GM21423 (cell line): Measurements from ENCODE around the gene SMKR1.
"Not testable (repeated sequence)": the region's sequence is repeated elsewhere in the genome, so short reads cannot be mapped to it uniquely, and the experiment has no call there.

Experiments used
- ATAC-seq: cut with Tn5 transposase; IDR thresholded peaks from one replicate; pipeline ENCODE4 v1.9.1; 2021; ENCODE audit warnings: mild to moderate bottlenecking, moderate library complexity; ENCODE audit not compliant: unreplicated experiment

SMKR1 gene

GRCh38 chr7:129501760-129502707 is at the start of gene SMKR1:
TSS of gene SMKR1 (plus strand) at chr7:129502531. CDS start at chr7:129502825, 294 bp downstream.
- ATAC-seq = peak; percentile 94

- no peak for ATAC-seq
Observed at GRCh38 chr7:129452589-129453231, 49.6 kb upstream of the SMKR1 start.

- ATAC-seq = no peak
Observed at GRCh38 chr7:129453510-129454248, 48.7 kb upstream of the SMKR1 start.

- no peak for ATAC-seq
Observed at GRCh38 chr7:129454249-129454551, 48.1 kb upstream of the SMKR1 start.

GRCh38 chr7:129456421-129456820 is 45.9 kb upstream of the SMKR1 start:
- no peak for ATAC-seq

GRCh38 chr7:129457101-129457500 is 45.2 kb upstream of the SMKR1 start:
- no peak for ATAC-seq

GRCh38 chr7:129458171-129458570 is 44.2 kb upstream of the SMKR1 start:
- ATAC-seq = no peak

- ATAC-seq = no peak
Observed at GRCh38 chr7:129461809-129462208, 40.5 kb upstream of the SMKR1 start.

- ATAC-seq = no peak
Observed at GRCh38 chr7:129462420-129462819, 39.9 kb upstream of the SMKR1 start.

- no peak for ATAC-seq
Observed at GRCh38 chr7:129464194-129464593, 38.1 kb upstream of the SMKR1 start.

- ATAC-seq = no peak
Observed at GRCh38 chr7:129465080-129465479, 37.3 kb upstream of the SMKR1 start.

GRCh38 chr7:129466796-129467195 is 35.5 kb upstream of the SMKR1 start:
- no peak for ATAC-seq

- no peak for ATAC-seq
Observed at GRCh38 chr7:129468087-129468486, 34.2 kb upstream of the SMKR1 start.

GRCh38 chr7:129468547-129468946 is 33.8 kb upstream of the SMKR1 start:
- ATAC-seq = no peak

GRCh38 chr7:129469930-129470329 is 32.4 kb upstream of the SMKR1 start:
- no peak for ATAC-seq

GRCh38 chr7:129470411-129470810 is 31.9 kb upstream of the SMKR1 start:
- ATAC-seq = no peak

GRCh38 chr7:129471402-129471827 is 30.9 kb upstream of the SMKR1 start:
- no peak for ATAC-seq

- not testable (repeated sequence) for ATAC-seq
Observed at GRCh38 chr7:129475931-129476330, 26.4 kb upstream of the SMKR1 start.

GRCh38 chr7:129476398-129476797 is 25.9 kb upstream of the SMKR1 start:
- ATAC-seq = not testable (repeated sequence)

- ATAC-seq = no peak
Observed at GRCh38 chr7:129479831-129480230, 22.5 kb upstream of the SMKR1 start.

- no peak for ATAC-seq
Observed at GRCh38 chr7:129480674-129481363, 21.5 kb upstream of the SMKR1 start.
